GM12878 (cell line): Measurements from ENCODE around the gene KIAA0319L. TPM values are rescaled to one million over a fixed set of nuclear protein-coding genes. Genes with fewer than 3 reads are reported as not detected.

Experiments
- DPF2 ChIP-seq: fragments of 450-650 bp; IDR thresholded peaks from 2 replicates; pipeline ENCODE4 v1.6.1; 2017; ENCODE audit warnings: mild to moderate bottlenecking
- JUND ChIP-seq: IDR thresholded peaks from 2 replicates; pipeline ENCODE4 v1.6.1; 2012; ENCODE audit warnings: low read depth, mild to moderate bottlenecking, low read length, improper control_type of control experiment, moderate library complexity
- NKRF ChIP-seq: fragments of 450-650 bp; conservative IDR thresholded peaks from 2 replicates; pipeline ENCODE4 v1.6.1; 2017; ENCODE audit warnings: mild to moderate bottlenecking, moderate library complexity
- PML ChIP-seq: IDR thresholded peaks from 2 replicates; pipeline ENCODE4 v1.6.1; 2012; ENCODE audit warnings: low read length, inconsistent platforms
- SMARCA5 ChIP-seq: fragments of 450-650 bp; IDR thresholded peaks from 2 replicates; pipeline ENCODE4 v1.6.1; 2017; ENCODE audit warnings: mild to moderate bottlenecking
- TCF3 ChIP-seq: IDR thresholded peaks from 2 replicates; pipeline ENCODE4 v1.6.1; 2012; ENCODE audit warnings: low read depth, mild to moderate bottlenecking, low read length, borderline replicate concordance; ENCODE audit not compliant: insufficient read depth
- polyA plus RNA-seq, 11 experiments: library from polyadenylated mRNA; depleted of rRNA in 4 of 11; unstranded in 6 of 11; stranded (reverse) in 5 of 11; fragments of >200 nt; fragmentation: Nextera tagmentation in 4 of 11; fragmentation: Illumina TruSeq in 1 of 11; extraction: Ambion mirVana in 4 of 11; extraction: Trizol in 1 of 11; gene quantifications; 1 replicate in 1 of 11; 2 replicates in 10 of 11; pipeline versions ENCODE4 v1.2.1 to v1.2.3, GENCODE V29; 2011 to 2016; ENCODE audit warnings: inconsistent platforms in 2 of 11, missing spikeins in 2 of 11, low read depth in 1 of 11
- total RNA-seq, 4 experiments: library from RNA; depleted of rRNA in 3 of 4; stranded (reverse); fragments of >200 nt in 3 of 4; fragmentation: Illumina TruSeq in 1 of 4; extraction: Trizol in 1 of 4; gene quantifications; 2 replicates each; pipeline versions ENCODE4 v1.2.1 to v1.2.3, GENCODE V29; 2013 to 2021
- TF ChIP-seq, protein P1 (sequence below): fragments of 450-650 bp; IDR thresholded peaks from 2 replicates; pipeline ENCODE4 v1.6.1; 2014; ENCODE audit warnings: mild to moderate bottlenecking

KIAA0319L gene
- total and polyA plus RNA-seq, 10 of the 15 experiments (the other 5 are each of a cell fraction or from before 2014, with no cell fraction given): 2.6 to 57.8 (median 25.4) TPM

DNA sequence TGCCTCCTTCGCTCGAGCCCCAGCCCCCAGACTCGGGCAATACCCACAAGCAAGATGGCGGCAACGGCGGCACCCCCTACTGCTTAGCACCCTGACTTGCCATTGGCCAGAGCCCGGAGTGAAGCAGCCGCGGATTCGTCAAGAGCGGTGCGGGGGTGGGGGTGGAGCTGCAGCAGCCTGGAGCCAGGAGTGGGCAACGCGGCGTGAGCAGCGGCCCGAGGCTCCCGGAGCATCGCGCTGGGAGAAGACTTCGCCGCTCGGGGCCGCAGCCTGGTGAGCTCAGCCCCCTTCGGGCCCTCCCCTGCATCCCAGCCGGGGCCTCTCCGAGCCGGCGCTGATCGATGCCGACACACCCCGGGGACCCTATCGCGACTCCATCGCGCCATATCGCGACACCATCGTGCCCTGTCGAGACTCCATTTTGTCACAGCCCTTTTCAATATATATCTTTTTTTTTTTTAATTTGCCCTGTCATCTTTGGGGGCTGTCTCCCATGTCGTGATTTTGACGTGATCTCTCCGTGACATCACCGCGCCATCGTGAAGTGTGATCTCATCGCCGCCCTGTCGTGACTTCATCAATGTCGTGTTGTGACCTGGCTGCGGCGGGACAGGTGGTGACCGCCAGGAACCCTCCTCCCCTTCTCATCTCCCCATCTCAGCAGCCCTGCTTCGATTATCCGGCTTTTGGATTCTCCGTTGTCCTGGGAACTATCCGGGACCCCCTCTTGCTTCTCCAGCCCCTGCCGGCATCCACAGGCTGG, 589 bp upstream of the KIAA0319L start, which contains the start of gene NCDN (continued):
- TF ChIP-seq, protein P1, sequence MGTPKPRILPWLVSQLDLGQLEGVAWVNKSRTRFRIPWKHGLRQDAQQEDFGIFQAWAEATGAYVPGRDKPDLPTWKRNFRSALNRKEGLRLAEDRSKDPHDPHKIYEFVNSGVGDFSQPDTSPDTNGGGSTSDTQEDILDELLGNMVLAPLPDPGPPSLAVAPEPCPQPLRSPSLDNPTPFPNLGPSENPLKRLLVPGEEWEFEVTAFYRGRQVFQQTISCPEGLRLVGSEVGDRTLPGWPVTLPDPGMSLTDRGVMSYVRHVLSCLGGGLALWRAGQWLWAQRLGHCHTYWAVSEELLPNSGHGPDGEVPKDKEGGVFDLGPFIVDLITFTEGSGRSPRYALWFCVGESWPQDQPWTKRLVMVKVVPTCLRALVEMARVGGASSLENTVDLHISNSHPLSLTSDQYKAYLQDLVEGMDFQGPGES: peak; percentile 97
- TF ChIP-seq SMARCA5 (peak; percentile 90; the same call in 1 of the 2 replicates), TCF3 (peak; percentile 45; the same call in 1 of the 2 replicates), NKRF (no peak; the same call in 1 of the 2 replicates), DPF2 (no peak), JUND (no peak), PML (peak; percentile 76; the same call in 1 of the 2 replicates)
